Stimulated activated CD4-positive, alpha-beta T cell treated with anti-CD3 and anti-CD28 coated beads, Interleukin-4, amount 100 ng/mL, for 48 hours (primary cell): ENCODE measurements around the gene RFLNA.

Experiments
- DNase-seq, 2 donors: peaks; one replicate each; pipeline ENCODE4 v3.0.0-alpha.2; 2020; ENCODE audit warnings: low read depth in 2 of 2

RFLNA gene

GRCh38 chr12:124303579-124304313, 8.9 kb downstream of the RFLNA start:
- DNase-seq = no peak

GRCh38 chr12:124304314-124304790, 9.5 kb downstream of the RFLNA start:
- no peak for DNase-seq

- no peak for DNase-seq
Measured at GRCh38 chr12:124305136-124305535, 10.2 kb downstream of the RFLNA start.

GRCh38 chr12:124305776-124306685, 11.1 kb downstream of the RFLNA start:
- no peak for DNase-seq

GRCh38 chr12:124306686-124307555, 12.0 kb downstream of the RFLNA start:
- no peak for DNase-seq

- no peak for DNase-seq
Measured at GRCh38 chr12:124307556-124307825, 12.6 kb downstream of the RFLNA start.

GRCh38 chr12:124308741-124309140, 13.8 kb downstream of the RFLNA start:
- DNase-seq = no peak

GRCh38 chr12:124309231-124309630, 14.3 kb downstream of the RFLNA start:
- no peak for DNase-seq

GRCh38 chr12:124309744-124310143, 14.9 kb downstream of the RFLNA start:
- DNase-seq = no peak

- DNase-seq = no peak
Measured at GRCh38 chr12:124310178-124310577, 15.3 kb downstream of the RFLNA start.

- DNase-seq = no peak
Measured at GRCh38 chr12:124310785-124311184, 15.9 kb downstream of the RFLNA start.

GRCh38 chr12:124311292-124312109, 16.6 kb downstream of the RFLNA start:
- no peak for DNase-seq

- no peak for DNase-seq
Measured at GRCh38 chr12:124312601-124313000, 17.7 kb downstream of the RFLNA start.

GRCh38 chr12:124314207-124314606, 19.3 kb downstream of the RFLNA start:
- DNase-seq = no peak

GRCh38 chr12:124314766-124315165, 19.9 kb downstream of the RFLNA start:
- DNase-seq = no peak

- no peak for DNase-seq
Measured at GRCh38 chr12:124315372-124316044, 20.6 kb downstream of the RFLNA start.

GRCh38 chr12:124316257-124316900, 21.5 kb downstream of the RFLNA start:
- DNase-seq = no peak

GRCh38 chr12:124317400-124317799, 22.5 kb downstream of the RFLNA start:
- DNase-seq = no peak

GRCh38 chr12:124318278-124319020, 23.6 kb downstream of the RFLNA start:
- no peak for DNase-seq
